HG03378 (cell line): ENCODE measurements around the gene IDI1.
"Not testable (repeated sequence)": the region's sequence is repeated elsewhere in the genome, so short reads cannot be mapped to it uniquely, and the experiment has no call there.

ENCODE experiments used
- ATAC-seq: cut with Tn5 transposase; IDR thresholded peaks from one replicate; pipeline ENCODE4 v1.9.1; 2021; ENCODE audit warnings: mild to moderate bottlenecking, moderate library complexity; ENCODE audit not compliant: unreplicated experiment

The IDI1 gene

GRCh38 chr10:1036341-1036791 is 12.6 kb downstream of the IDI1 start:
- ATAC-seq, result no peak

- ATAC-seq, result no peak
Observed at GRCh38 chr10:1035201-1035600, 13.7 kb downstream of the IDI1 start.

DNA sequence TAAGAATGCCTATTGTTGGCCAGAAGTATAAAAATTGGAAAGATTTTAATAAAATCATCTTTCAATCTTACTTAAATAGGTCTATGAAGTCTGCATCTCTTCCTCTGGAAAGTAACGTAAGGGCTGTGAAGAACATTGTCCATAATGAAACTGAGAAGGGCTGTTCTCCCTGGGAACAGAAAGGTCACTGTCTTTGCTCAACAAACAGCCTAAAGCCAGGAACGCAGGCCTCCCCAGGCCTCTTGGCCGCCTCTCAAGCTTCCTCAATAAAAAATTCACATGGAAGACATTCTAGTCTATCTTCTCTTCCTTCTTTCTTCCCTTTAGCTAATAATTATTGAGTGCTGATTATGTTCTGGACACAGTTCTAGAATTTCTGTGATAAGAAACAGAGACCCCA is 14.2 kb downstream of the IDI1 start:
- ATAC-seq, result no peak

- ATAC-seq, result no peak
Observed at GRCh38 chr10:1033601-1034000, 15.3 kb downstream of the IDI1 start.

GRCh38 chr10:1029838-1030237 is 19.1 kb downstream of the IDI1 start:
- ATAC-seq, result no peak

DNA sequence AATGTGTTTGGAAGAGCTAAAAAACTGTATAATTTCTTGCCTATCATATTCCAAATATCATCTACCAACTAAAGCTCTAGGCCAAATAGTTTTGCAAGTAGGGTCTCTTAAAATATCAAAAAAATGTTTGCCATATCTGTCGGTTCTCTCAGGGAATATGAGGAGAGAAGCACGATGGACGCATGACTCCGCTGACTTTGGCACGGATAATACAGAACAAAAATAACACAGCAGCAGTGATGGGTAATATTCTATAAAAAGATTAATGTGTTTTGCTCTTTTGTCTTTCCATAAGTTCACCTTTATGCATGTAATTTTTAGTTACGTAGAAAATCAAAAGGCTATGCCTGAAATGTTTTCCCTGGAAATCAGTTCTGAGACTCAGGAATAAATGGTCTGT is 22.3 kb downstream of the IDI1 start:
- ATAC-seq, result no peak

DNA sequence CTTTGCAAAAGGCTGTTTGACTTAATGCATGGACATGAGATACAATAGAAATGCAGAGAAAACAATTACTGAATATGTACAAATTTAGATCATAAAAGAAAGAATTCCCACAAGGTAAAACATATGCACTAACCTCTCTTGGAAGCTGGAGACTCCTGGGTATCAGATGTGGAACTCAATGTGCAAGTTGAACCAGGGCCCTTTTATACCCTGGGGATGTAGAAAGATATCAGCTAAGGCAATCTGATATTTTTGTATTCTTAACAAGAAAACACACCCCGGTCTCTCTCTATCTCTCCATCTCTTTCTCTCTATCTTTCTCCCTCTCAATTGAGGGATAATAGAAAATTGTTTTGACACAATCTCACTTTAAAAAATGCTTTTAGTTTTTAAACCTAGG is 23.2 kb downstream of the IDI1 start, which contains the start of gene IDI2:
IDI2 (minus strand) TSS at position 177 of the 400 bp plus-strand sequence. CDS start 1,136 bp downstream, outside the sequence.
- no peak for ATAC-seq

- ATAC-seq, result no peak
Observed at GRCh38 chr10:1024103-1024502, 24.8 kb downstream of the IDI1 start.

DNA sequence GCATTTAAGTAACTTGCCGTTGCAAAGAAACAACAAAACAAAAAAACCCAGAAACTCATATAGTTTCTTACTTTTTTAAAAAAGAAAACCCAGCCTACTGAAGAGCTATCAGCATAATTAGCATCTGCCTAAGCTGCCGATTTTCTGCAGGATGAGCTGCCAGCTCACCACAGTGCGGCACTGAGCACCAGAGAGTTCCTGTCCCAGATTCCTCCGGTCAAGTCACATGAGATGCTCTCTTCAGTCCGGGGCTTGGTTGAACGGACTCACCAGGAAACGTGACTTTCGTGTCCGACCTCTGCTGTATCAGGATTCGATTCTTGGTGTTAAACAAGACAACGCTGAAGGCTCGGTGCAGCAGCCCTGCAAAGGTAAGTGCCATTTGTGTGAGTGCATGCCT is 26.5 kb downstream of the IDI1 start:
- no peak for ATAC-seq

DNA sequence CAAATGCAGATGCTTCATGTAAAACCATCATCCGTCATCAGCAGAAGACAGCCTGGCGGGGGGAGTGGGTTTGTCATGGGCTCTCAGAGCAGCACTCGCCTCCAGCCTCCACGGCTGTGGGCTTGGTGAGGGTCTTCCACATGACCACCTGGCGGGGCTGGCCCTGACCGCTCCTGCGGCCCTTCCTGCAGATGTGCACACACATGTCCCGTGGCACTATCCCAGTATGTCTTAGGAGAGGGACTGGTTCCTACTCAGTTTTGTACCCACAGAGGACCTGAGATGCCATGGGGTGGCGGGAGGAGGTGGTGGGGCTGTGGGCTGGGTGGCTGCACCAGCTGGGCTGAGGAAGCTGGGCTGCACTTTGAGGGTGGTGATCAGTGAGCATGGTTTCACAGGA is 28.0 kb downstream of the IDI1 start:
- ATAC-seq, result no peak

GRCh38 chr10:1020460-1020859 is 28.5 kb downstream of the IDI1 start:
- ATAC-seq, result no peak

DNA sequence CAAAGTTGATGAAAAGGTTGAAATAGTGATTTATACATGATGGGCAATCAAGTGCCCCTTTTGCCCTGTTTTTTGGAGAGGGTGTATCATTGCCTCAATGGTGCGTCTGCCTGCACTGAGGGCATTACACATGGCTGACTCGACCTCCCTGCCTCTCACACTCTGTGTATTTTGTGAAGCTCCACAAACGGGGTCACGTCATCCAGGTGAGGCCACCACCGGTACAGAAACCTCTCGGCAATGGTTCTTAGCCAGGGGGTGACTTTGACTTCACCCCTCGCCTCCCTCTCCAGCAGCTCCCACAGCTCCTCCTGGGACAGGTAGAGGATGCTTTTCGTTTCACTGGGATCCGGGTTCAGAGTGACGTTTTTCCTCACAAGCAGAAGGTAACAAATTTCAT is 29.6 kb downstream of the IDI1 start:
- ATAC-seq, result no peak

DNA sequence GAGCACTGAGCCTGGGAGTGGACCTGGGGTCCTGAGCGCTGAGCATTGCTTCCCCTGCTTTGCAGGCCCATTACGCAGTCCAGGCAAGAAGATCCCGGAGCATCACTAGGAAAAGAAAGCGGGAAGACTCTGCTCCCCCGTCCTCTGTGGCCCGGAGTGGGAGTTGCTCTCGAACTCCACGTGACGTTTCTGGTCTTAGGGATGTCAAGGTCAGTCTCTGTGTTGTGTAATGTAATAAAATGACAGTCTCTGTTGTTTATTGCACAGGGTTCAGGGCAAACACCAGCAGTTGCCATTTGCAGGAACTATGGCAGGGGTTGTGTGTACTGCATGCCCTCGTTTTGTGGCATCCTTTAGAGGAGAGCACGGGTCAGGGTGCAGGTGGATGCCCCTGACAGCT is 33.2 kb downstream of the IDI1 start:
- ATAC-seq, result no peak

GRCh38 chr10:1011696-1012095 is 37.2 kb downstream of the IDI1 start:
- ATAC-seq, result no peak

DNA sequence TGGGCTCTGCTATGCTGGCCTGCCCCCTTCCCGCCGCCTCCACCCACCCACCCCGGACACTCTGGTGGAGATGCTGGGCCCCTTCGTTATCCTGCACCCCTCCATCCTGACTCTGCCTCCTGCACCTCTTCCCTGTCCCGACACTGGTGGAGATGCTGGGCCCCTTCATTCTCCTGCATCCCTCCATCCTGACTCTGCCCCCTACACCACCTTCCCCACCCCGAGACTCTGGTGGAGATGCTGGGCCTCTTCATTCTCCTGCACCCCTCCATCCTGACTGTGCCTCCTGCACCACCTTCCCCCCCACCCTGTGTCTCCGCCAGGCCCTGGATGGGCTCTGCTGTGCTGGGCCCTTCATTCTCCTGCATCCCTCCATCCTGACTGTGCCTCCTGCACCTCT is 38.2 kb downstream of the IDI1 start:
- no peak for ATAC-seq

GRCh38 chr10:1009947-1010346 is 39.0 kb downstream of the IDI1 start:
- ATAC-seq, result not testable (repeated sequence)

DNA sequence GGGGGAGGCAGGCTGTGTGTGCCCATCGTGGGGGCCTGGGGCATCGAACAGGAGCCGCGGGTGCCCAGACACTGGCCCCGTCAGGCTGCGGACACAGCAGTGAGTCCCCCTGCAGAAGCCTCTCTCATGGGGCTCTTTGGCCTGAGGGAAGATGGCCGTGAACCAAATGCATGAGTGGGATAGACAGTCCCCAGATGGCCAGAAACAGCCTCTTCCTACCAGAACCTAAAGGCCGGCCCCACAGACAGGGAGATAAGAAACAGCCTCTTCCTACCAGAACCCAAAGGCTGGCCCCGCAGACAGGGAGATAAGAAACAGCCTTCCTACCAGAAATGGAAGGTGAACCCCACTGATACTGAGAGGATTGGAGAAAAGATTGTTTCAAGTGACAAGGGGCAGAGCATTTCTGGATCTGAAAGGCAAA is 39.8 kb downstream of the IDI1 start:
- no peak for ATAC-seq

GRCh38 chr10:1007583-1007982 is 41.3 kb downstream of the IDI1 start:
- ATAC-seq, result no peak

GRCh38 chr10:1006573-1006972 is 42.3 kb downstream of the IDI1 start:
- no peak for ATAC-seq

GRCh38 chr10:1003884-1004670 is 44.8 kb downstream of the IDI1 start:
- ATAC-seq, result no peak

- no peak for ATAC-seq
Observed at GRCh38 chr10:1002425-1003006, 46.4 kb downstream of the IDI1 start.

DNA sequence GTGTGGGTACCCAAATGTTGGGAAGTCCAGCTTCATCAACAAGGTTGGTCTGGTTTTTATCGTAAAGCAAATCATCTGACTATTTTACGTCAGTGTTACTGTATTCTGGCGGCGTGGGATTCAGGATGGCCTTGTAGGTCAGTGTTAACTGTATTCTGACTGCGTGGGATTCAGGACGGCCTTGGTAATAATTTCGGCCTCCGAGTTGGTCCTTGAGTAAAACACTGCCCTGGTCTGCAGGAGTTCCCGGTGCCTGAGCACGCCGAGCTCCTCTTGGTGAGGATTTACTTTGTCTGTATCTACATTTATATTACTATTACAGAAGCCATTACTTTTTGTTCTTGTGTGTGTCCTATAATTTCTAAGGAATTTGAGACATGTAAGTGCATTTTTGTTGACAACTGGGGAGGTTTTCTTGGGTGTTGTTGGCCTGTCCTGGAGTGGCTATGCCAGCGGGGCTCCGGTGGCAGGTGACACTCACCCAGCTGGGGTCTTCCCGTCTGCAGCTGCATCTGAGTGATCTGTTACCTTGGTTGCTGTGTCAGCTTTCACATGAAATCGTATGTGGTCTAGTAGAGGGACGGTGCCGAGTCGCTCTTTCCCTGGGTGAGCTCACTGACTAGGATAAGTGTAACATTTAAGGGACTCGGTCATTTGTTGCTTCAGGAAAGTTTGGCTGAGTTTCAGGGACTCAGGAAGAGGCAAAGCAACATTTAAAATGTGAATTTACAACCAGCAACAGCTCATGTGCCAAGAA is 51.5 kb downstream of the IDI1 start:
- no peak for ATAC-seq
